HG03066 (cell line): ENCODE data around the gene ASIC5.

Experiments used
- ATAC-seq: cut with Tn5 transposase; IDR thresholded peaks from one replicate; pipeline ENCODE4 v1.9.1; 2021; ENCODE audit warnings: low read depth; ENCODE audit not compliant: unreplicated experiment

ASIC5 gene

DNA sequence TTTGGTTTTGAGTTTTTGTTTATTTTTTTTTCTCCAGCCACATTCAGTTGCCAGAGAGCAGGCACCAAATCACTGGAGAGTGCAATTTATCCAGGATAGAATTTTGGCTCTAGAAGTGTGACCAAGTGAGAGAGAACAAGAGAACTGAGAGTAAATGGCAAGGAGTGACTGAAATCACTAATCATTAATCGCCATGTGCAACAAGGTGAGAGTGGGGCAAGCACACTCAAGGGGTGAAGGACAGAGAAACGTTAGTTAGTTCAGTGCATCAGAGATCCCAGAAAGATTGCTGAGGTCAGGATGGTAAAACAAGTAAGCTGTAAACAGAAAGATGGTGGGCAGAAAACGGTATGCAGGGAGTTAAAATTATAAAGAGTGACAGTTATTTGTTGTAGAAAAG lies 17.8 kb upstream of the ASIC5 start:
- ATAC-seq, result no peak

- peak; percentile 54 for ATAC-seq
Observed at GRCh38 chr4:155881555-155881954, 15.5 kb upstream of the ASIC5 start.

DNA sequence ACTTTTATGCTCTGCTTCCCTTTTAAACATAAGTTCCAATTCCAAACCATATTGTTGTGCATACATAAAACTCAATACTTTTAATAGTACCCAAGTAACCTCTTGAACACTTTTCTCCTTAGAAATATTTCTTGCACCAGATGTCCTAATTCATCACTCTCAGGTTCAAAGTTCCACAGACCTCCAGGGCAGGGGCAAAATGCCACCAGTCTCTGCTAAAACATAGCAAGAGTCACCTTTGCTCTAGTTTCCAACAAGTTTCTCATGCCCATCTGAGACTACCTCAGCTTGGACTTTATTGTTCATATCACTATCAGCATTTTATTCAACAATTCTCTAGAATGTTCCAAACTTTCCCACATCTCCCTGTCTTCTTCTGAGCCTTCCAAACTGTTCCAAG lies 13.7 kb upstream of the ASIC5 start:
- ATAC-seq, result no peak

DNA sequence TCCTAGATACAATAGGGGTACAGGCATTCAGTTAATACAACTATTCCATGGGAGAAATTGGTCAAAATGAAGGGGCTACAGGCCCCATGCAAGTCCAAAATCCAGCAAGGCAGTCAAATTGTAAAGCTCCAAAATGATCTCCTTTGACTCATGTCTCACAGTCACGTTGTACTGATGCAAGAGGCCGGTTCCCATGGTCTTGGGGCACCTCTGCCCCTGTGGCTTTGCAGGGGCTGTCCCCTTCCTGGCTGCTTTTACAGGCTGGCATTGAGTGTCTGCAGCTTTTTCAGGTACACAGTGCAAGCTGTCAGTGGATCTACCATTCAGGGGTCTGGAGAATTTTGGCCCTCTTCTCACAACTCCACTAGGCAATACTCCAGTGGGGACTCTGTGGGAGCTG lies 12.5 kb upstream of the ASIC5 start:
- no peak for ATAC-seq

DNA sequence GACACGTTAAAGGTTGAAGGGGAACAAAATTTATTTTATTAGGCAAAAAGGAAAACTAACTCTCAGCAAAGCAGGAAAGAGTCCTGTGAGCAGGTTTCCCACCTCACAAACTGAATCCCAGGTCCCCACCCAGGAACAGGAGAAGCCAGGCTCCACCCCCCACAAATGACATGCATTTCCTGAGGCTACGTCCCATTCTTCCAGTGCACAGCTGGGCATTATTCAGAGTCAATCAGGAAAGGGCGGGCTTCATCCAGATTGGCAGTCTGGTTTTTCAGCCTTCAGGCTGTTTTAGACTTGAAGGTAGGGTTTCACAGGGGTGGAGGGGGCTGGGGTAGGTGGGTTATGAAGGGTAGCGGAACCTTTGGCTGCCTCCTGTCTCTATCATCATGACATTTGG lies 11.9 kb upstream of the ASIC5 start:
- ATAC-seq, result no peak

DNA sequence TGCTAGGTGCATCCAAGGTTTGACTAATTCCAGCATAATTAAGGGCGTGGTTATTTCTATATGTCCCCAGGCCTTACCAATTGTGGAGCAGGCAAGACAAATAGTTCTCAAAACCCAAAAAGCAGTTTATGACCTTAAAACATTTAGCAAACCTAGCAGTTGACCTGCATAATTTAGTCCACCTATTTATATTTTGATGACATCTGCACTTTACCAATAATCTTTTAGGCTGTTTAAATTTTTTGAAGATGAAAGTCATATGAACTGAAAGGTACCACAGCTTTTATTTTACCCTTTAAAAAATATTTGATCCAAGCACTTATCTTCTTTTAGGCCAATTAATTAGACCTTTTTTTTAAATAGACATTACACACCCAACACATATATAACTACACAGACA lies 9.8 kb upstream of the ASIC5 start:
- ATAC-seq, result no peak

DNA sequence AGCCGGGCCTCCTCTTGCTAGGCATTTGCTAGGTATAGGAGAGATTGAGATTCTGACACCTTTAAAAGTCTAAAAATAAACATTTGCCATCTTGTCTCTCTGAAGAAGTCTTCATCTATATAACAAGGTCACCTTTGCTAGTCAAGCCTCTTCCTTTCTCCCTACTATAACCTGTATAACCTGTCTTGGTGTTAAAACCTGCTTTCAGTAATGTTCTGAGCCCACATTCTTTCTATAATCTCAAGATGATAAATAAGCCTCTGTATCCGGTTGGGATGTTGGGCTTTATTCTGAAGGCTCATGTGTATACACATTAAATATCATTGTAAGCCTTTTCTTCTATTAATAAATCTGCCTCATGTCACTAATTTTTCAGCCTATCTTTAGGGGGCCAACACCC lies 10.2 kb downstream of the ASIC5 start:
- no peak for ATAC-seq

GRCh38 chr4:155854582-155855226 lies 11.4 kb downstream of the ASIC5 start:
- ATAC-seq, result no peak

- no peak for ATAC-seq
Observed at GRCh38 chr4:155853189-155853588, 12.9 kb downstream of the ASIC5 start.

DNA sequence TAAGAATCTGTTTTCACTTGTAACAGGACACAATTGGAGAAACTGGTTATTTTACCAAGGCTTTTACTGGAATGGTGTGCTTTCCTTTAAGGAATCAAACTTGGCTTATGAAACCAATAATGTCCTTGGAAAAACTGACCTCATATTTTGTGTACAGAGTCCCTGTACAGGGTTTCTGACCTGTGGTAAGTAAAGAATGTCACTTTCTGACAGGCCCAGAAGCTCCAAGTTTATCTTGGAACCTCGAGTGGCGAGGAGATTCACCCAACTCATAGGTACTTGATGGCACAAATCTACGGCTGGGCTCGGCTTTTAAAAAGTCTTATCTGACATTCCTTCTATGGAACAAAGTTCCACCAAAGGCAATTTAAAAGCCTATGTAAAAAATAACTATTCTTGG lies 17.0 kb downstream of the ASIC5 start:
- no peak for ATAC-seq

DNA sequence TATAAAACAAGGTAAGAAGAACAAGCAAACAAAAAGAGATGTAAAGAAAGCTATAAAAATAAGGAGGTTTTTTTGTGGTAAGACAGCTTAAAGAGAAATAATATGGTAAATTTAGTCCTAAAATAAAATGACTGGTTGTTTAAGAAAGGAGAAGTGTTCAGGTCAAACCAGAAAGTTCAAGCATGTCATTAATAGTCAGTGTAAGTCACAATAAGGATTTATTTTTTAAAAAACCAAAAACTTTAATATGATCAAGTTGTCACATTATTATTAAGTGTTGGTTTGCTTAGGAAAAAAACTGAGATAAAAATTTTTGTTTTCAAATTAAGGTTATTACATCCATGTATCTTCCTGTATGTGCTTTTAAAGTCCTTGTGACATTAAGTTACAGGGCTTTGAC lies 19.1 kb downstream of the ASIC5 start:
- ATAC-seq, result no peak

DNA sequence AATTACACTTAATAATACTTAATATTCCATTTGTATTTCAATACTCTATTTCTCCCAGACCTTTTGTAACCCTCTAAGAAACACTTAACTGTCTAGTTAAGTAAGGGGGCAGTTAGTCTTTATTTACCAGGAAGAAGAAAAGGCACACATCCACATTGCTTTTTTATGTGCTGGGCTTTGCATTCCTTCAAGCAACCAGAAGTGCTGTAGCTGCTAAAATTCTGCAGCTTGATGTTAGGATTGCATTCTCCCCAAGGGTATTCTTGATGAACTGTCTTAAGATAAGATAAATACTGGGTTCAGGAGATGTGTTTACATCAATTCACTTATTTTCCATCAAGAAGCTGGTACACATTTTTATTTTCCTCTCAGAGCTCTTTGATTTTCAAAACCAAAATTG lies 24.0 kb downstream of the ASIC5 start:
- ATAC-seq, result no peak

DNA sequence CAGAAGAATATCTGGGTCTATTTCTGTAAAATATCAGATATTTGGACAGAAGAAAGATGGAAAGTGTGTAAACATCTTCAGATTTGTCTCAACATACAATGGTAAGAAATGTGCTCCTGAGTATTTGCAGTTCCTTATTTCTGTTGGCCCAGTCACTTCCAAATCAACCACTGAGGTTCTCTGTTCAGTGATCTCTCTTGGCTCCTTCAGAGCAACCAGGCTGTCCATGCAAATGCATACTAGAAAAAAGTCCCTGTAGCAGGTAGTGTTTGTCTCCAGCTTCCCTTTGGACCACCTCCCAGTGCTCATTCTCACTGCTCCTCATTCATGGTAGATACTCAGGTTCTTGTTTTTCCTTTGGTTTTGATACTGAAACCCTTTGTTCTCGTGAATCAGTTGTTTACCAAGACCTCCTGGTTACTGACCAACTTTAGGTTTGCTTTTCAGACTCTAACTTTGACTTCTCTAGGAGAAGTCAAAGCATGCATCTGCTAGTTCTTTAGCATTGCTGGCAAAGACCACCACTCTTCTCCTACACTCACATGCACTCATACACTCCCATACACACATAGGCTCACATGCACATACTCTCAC lies 28.8 kb downstream of the ASIC5 start:
- no peak for ATAC-seq

GRCh38 chr4:155832664-155833063 lies 33.4 kb downstream of the ASIC5 start:
- no peak for ATAC-seq

DNA sequence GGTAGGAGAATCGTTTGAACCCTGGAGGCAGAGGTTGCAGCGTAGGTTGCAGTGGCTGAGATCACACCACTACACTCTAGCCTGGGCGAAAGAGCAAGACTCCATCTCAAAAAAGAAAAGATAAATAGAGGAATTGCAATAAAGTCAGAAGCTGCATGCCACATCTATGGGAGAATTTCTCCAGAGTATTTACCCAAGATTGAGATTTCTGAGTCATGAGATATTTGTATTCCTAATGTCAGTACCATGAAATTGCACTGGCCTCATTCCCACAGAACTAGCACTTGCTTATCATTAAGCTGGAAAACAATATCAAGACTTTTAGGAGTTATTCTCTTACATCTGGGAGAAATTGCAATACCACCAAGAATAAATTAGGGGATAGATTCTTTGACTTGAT lies 37.4 kb downstream of the ASIC5 start:
- no peak for ATAC-seq

- ATAC-seq, result no peak
Observed at GRCh38 chr4:155822572-155822971, 43.5 kb downstream of the ASIC5 start.

- ATAC-seq, result no peak
Observed at GRCh38 chr4:155820887-155821518, 45.1 kb downstream of the ASIC5 start.

GRCh38 chr4:155819066-155819465 lies 47.0 kb downstream of the ASIC5 start:
- no peak for ATAC-seq

- ATAC-seq, result no peak
Observed at GRCh38 chr4:155818639-155819038, 47.4 kb downstream of the ASIC5 start.

GRCh38 chr4:155811083-155811482 lies 55.0 kb downstream of the ASIC5 start:
- ATAC-seq, result no peak

DNA sequence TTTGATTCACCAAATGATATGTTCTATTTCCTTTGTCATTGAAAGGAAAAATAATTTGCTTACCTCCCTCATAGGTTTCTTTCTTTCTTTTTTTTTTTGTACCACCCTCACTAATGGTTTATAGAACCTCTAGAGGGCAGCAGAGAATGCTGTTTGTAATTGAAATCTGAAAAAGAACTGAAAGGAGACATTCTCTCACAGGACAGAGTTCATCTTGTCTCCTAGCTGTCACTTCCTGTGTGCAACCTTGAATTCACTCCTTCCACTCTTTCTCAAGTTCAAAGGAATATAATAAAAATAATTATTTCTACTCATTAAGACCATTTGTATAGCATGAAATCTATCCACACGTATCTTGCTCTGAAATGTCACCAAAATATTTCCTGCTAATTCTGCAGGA lies 56.2 kb downstream of the ASIC5 start:
- peak; percentile 97 for ATAC-seq

GRCh38 chr4:155807021-155807420 lies 59.1 kb downstream of the ASIC5 start:
- no peak for ATAC-seq
